ENCODE measurements around the gene RRP1. TPM values are rescaled to one million over a fixed set of nuclear protein-coding genes. Genes with fewer than 3 reads are reported as not detected.

The RRP1 gene
- total RNA-seq, 4 donors from 2014 or later, result 15.5 to 29.4 (median 19.0) TPM

DNA sequence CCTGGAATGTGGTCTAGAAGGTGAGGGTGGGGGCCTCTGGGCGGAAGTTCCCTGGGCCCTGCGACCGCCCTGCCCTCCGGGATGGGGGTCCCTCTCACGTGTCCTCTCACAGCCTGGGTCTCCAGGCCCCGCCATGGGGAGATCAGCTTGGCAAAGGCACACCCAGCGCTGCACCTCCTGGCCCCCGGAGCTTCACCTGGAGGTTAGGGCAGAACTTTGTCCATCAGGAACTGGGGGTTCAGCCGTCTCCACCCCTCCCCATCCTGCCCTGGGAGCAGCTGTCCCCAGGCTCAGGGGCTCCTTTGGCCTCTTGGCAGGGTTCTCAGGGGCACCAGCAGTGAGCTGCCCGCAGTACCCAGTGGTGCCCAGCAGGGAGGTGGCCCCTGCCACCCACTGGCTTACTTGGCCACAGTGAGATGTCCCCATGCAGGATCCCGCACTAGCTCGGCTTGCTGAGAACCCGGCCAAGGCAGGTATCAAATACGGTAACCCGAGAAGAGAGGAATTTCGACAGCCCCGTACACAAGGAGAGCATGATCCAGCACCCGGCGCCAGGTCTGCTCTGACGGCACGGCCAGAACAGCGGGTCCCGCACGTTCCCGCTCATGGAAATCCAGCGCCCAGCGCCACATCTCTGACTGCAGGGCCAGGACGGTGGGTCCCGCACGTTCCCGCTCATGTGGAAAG is 36.7 kb downstream of the RRP1 start:
- Histone ChIP-seq H3K4me3 (no peak overlapping the region), H3K27me3 (peaks cover 0 to 23% of the 10 kb centered on the region in 2 donors), H3K36me3 (no peaks in the 10 kb centered on the region), H3K4me1 (no peaks in the 10 kb centered on the region), H3K9me3 (no peaks in the 10 kb centered on the region), H3K27ac (no peak overlapping the region)
- no peak for DNase-seq (ENCODE audit: low spot score in 2 of 2)
- WGBS, 2 donors, result 61 to 63% methylated on average over 28 of the region's 31 CpGs
- TF ChIP-seq EP300 (IDR thresholded peaks at IDR 0.05), result no peak
- TF ChIP-seq, protein P1, sequence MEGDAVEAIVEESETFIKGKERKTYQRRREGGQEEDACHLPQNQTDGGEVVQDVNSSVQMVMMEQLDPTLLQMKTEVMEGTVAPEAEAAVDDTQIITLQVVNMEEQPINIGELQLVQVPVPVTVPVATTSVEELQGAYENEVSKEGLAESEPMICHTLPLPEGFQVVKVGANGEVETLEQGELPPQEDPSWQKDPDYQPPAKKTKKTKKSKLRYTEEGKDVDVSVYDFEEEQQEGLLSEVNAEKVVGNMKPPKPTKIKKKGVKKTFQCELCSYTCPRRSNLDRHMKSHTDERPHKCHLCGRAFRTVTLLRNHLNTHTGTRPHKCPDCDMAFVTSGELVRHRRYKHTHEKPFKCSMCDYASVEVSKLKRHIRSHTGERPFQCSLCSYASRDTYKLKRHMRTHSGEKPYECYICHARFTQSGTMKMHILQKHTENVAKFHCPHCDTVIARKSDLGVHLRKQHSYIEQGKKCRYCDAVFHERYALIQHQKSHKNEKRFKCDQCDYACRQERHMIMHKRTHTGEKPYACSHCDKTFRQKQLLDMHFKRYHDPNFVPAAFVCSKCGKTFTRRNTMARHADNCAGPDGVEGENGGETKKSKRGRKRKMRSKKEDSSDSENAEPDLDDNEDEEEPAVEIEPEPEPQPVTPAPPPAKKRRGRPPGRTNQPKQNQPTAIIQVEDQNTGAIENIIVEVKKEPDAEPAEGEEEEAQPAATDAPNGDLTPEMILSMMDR (IDR thresholded peaks at IDR 0.05), result no peak
- TF ChIP-seq POLR2A (IDR thresholded peaks at IDR 0.05), result no peak

DNA sequence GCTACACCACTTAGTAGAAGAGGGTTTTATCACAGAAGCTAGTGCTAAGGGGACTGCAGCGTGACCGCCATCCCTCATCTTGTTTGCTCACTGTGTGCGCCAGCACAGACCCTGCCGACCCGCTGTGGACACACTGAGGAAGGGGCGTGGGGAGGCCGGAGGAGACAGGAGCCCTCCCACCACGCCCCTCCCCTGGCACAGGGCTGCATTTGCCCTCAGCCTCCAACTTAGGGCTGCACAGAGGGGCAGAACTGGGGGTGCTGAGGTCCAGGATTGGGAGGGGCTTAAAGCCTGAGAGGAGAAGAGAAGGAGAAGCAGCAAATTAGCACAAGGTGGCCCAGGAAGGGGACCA is 37.2 kb downstream of the RRP1 start:
- 46 to 52% methylated on average over 8 of the region's 8 CpGs for WGBS, 2 donors
- peaks cover 0 to 28% of the 10 kb centered on the region in 2 donors for H3K27me3 ChIP-seq
- H3K9me3 ChIP-seq, result no peaks in the 10 kb centered on the region
- DNase-seq (ENCODE audit: low spot score in 2 of 2), result no peak
- H3K36me3 ChIP-seq, result no peaks in the 10 kb centered on the region
- no peak overlapping the region for H3K4me3 ChIP-seq
- TF ChIP-seq POLR2A (IDR thresholded peaks at IDR 0.05), result no peak
- TF ChIP-seq EP300 (IDR thresholded peaks at IDR 0.05), result no peak
- no peaks in the 10 kb centered on the region for H3K4me1 ChIP-seq
- no peak overlapping the region for H3K27ac ChIP-seq

DNA sequence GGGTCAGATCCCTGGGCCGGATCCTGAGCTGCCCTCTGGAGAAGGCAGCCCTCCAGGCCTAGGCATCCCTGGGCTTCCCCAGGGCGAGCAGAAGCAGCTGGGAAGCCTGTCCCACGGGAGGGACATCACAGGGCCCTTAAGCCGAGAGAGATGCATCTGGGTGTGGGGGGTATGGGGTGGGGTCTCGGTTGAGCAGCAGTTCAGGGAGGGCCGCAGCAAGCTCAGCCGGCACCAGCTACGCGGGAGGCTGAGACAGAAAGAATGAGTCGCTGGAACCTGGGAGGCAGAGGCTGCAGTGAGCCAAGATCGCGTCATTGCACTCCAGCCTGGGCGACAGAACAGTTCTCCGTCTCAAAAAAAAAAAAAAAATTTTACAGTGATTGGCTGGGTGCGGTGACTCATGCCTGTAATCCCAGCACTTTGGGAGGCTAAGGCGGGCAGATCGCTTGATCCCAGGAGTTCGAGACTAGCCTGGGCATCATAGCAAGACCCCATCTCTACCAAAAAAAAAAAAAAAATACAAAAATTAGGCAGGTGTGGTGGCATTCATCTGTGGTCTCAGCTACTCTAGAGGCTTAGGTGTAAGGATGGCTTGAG is 37.7 kb downstream of the RRP1 start:
- 63 to 71% methylated on average over 18 of the region's 18 CpGs for WGBS, 2 donors
- H3K36me3 ChIP-seq, result no peaks in the 10 kb centered on the region
- no peak for DNase-seq (ENCODE audit: low spot score in 2 of 2)
- no peak for TF ChIP-seq EP300 (IDR thresholded peaks at IDR 0.05)
- TF ChIP-seq POLR2A (IDR thresholded peaks at IDR 0.05), result no peak
- TF ChIP-seq, protein P1 (IDR thresholded peaks at IDR 0.05), result no peak
- H3K4me3 ChIP-seq, result no peak overlapping the region
- H3K27me3 ChIP-seq, result peaks cover 0 to 28% of the 10 kb centered on the region in 2 donors
- H3K27ac ChIP-seq, result no peak overlapping the region
- no peaks in the 10 kb centered on the region for H3K4me1 ChIP-seq
- no peaks in the 10 kb centered on the region for H3K9me3 ChIP-seq

DNA sequence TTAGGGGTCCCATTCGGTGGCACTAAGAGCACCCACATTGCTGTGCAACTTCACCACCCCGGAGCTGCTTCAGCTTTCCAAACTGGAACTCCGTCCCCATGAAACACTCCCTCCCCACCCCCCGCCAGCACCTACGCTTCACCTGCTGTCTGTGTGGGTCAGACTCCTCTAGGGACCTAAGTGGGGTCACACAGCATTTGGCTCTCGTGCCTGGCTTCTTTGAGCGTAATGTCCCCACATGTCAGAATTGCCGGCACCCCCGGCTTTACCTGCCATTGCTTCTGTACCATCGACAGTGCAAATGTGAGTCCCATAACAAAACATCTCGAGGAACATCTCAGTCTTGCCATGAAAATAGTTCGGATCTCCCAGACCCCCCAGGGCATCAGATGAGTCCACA is 39.8 kb downstream of the RRP1 start:
- Histone ChIP-seq H3K27ac (no peak overlapping the region), H3K9me3 (no peaks in the 10 kb centered on the region), H3K36me3 (no peaks in the 10 kb centered on the region), H3K4me3 (no peak overlapping the region), H3K27me3 (peaks cover 0 to 33% of the 10 kb centered on the region in 2 donors), H3K4me1 (no peaks in the 10 kb centered on the region)
- WGBS, 2 donors, result 76 to 84% methylated on average over 12 of the region's 12 CpGs
- TF ChIP-seq EP300 (IDR thresholded peaks at IDR 0.05) (no peak), POLR2A (IDR thresholded peaks at IDR 0.05) (no peak)
- TF ChIP-seq, protein P1 (IDR thresholded peaks at IDR 0.05), result no peak
- no peak for DNase-seq (ENCODE audit: low spot score in 2 of 2)

DNA sequence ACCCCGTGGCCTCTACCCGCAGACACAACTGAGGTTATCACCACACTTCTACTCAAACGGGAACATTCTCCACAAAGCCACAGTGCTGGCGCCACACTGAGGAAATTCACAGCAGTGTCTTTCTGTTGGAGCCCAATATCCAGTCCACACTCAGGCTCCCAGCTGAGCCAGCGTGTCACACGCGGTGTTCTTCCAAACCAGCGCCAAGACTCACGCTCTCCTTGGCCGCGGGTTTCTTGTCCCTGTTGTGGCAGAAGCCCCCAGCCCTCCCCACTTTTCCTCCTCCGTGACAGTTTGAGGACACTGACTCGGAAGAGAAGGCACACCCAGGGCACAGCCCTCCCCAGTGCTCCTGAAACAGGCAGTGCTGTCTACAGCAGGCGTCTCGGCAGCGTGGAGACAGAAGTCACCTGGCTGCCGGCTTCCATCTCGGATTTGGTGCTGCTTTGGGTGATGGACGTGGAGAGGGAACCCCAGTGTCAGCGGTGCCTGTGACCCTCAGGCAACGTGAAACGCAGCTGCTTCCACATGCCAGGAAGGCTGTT is 40.3 kb downstream of the RRP1 start:
- no peak overlapping the region for H3K4me3 ChIP-seq
- TF ChIP-seq, protein P1 (IDR thresholded peaks at IDR 0.05), result no peak
- TF ChIP-seq EP300 (IDR thresholded peaks at IDR 0.05) (no peak), POLR2A (IDR thresholded peaks at IDR 0.05) (no peak)
- WGBS, 2 donors, result 70 to 77% methylated on average over 21 to 22 of the region's 22 CpGs
- H3K27ac ChIP-seq, result no peak overlapping the region
- no peaks in the 10 kb centered on the region for H3K9me3 ChIP-seq
- no peaks in the 10 kb centered on the region for H3K36me3 ChIP-seq
- no peaks in the 10 kb centered on the region for H3K4me1 ChIP-seq
- H3K27me3 ChIP-seq, result peaks cover 0 to 33% of the 10 kb centered on the region in 2 donors
- no peak for DNase-seq (ENCODE audit: low spot score in 2 of 2)

All from tibial nerve (tissue), 4 donors.